Astrocyte of the cerebellum (primary cell): ENCODE results near the gene PIK3CG.
"Not testable (repeated sequence)": the region's sequence is repeated elsewhere in the genome, so short reads cannot be mapped to it uniquely, and the experiment has no call there.

Experiments used
- DNase-seq: peaks from one replicate; pipeline ENCODE4 v3.0.0-alpha.2; 2011; ENCODE audit warnings: low read depth
- H3K4me3 ChIP-seq: 2 replicates; pipeline ENCODE4 v1.5.1; 2011; ENCODE audit warnings: mild to moderate bottlenecking, low read depth, low read length, moderate library complexity
- in situ Hi-C: cut with HindIII; loops from 2 replicates; pipeline ENCODE4 v1.10.0; 2017; ENCODE audit warnings: low sequenced_read_pairs
- TF ChIP-seq, protein P1 (sequence below): IDR thresholded peaks from 2 replicates; pipeline ENCODE4 v1.5.1; 2012; ENCODE audit warnings: low read length, low read depth, moderate library complexity, mild to moderate bottlenecking; ENCODE audit errors: missing control alignments

PIK3CG gene

DNA sequence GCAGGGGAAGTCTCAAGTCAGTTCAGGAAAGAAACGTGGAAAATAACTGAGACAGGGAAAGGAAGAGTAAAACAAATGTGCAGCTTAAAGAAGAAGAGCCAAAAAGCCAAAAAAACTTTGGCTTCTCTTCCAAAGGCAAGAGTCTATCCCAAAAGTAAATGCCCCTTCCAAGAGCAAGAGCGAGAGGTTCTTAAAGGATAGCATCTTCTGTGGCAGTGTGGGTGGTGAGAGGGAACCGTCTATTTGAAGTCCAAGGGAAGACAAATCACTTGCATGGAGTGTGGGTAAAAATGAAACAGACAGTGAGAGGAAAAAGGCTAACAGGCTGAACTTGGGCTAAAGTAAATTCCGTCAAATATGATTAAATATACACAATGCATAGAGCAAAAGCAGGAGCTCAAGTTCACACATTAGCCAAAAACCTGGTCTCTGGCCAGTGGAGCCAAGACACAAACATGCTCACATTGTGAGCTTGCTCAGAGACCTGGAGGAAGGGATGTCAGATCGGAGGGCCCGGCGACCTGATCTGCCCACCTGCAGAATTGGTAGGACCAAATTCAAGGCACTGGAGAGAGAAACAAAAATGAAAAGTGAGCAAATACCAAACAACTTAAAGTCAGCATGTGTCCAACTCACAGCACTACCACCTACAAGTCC, 87.0 kb downstream of the PIK3CG start:
- H3K4me3 ChIP-seq: no peak overlapping the region
- in situ Hi-C loops: no loop called here
- TF ChIP-seq, protein P1, sequence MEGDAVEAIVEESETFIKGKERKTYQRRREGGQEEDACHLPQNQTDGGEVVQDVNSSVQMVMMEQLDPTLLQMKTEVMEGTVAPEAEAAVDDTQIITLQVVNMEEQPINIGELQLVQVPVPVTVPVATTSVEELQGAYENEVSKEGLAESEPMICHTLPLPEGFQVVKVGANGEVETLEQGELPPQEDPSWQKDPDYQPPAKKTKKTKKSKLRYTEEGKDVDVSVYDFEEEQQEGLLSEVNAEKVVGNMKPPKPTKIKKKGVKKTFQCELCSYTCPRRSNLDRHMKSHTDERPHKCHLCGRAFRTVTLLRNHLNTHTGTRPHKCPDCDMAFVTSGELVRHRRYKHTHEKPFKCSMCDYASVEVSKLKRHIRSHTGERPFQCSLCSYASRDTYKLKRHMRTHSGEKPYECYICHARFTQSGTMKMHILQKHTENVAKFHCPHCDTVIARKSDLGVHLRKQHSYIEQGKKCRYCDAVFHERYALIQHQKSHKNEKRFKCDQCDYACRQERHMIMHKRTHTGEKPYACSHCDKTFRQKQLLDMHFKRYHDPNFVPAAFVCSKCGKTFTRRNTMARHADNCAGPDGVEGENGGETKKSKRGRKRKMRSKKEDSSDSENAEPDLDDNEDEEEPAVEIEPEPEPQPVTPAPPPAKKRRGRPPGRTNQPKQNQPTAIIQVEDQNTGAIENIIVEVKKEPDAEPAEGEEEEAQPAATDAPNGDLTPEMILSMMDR: no peak
- DNase-seq: no peak

DNA sequence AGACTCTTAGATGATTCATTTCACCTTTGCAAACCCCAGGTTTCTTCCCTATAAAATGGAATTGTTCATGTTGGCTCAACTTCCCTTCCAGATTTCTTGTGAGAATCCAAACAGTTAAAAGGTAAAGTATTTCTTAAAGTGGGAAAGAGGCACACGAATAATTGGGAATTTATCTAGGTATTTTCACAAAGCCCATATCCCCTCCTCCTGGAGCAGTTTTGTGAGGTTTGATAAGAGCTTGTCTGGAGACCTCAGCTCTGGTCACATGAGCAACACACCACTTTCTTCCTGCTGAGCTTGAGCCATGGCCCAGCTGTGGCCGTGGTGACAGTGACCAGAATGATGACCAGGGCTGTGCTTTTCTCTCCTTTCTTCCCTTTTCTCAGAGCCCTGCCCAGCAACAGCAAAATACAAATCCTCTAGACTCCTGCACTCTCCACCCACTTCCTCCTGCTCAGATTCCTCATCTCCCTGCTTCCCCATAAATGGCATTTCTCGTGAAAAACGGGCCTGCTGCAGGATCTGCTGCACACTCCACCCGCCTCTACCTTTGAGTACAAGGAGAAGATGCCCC, 87.7 kb downstream of the PIK3CG start:
- no peak for DNase-seq
- in situ Hi-C loops: no loop called here
- TF ChIP-seq, protein P1: no peak

DNA sequence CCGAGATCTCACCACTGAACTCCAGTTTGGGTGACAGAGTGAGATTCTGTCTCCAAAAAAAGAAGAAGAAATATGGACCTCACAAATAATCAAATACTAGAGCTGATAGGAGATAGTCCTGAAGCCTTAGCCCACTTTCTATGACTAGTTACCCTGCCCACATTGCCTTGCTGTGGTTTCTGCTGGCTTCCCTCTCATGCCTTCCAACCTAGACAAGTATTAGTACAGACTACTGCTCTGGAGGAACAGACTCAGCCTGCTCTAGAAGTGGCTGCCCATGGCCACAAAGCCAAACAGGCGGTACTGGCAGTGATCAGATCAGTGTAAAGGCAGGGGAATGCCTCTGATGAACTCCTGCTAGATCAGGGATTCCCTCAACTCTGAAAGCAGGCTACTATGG, 89.8 kb downstream of the PIK3CG start:
- DNase-seq: no peak
- TF ChIP-seq, protein P1: no peak
- in situ Hi-C loops: no loop called here
- H3K4me3 ChIP-seq: no peak overlapping the region

More for the DNA sequence above, 87.7 kb downstream of the PIK3CG start:
- no peak overlapping the region for H3K4me3 ChIP-seq

DNA sequence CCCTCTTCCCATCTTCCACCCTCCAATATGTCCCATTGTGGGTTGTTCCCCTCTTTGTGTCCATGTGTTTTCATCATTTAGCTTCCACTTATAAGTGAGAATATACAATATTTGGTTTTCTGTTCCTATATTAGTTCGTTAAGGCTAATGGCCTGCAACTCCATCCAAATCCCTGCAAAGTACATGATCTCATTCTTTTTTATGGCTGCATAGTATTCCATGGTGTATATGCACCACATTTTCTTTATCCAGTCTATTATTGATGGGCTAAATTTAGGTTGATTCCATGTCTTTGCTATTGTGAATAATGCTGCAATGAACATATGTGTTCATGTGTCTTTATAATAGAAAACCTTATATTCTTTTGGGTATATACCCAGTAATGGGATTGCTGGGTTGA, 90.8 kb downstream of the PIK3CG start:
- in situ Hi-C loops, H3K4me3 ChIP-seq, DNase-seq: not testable (repeated sequence)
